Suprapubic skin (tissue), 3 donors: Measurements from ENCODE around the gene AMD1.

Experiments
- POLR2A ChIP-seq, 2 donors: fragments of 450-650 bp; IDR thresholded peaks; one replicate each; pipeline ENCODE4 v1.6.1; 2017; ENCODE audit warnings: antibody characterized with exemption in 2 of 2, mild to moderate bottlenecking in 2 of 2, moderate library complexity in 2 of 2
- TF ChIP-seq, protein P1 (sequence below), 2 donors: fragments of 200-600 bp in 1 of 2; fragments of 450-650 bp in 1 of 2; sonication (generic) in 1 of 2; IDR thresholded peaks; one replicate each; pipeline ENCODE4 v1.5.1; 2016 to 2019; ENCODE audit warnings: antibody characterized with exemption in 2 of 2, mild to moderate bottlenecking in 1 of 2, moderate library complexity in 1 of 2

DNA sequence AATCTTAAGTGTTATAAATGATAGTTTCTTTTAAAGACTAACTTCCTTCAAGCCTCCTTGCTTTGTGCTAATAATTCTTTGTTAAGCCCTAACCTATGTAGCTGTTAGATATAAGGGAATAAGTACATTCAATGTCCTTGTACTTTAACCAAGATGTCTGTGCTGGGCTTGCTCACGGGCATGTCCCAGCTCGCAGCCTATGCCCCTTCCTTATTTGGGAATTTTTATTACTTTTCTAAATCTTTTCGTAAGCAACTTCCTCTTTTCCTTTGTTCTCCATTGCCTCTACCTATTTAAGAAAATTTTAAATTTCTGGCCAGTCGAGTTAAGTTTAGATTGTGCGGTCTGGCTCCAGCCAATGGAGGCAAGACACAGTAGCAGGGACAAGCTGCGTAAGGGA lies 33.3 kb upstream of the AMD1 start:
- TF ChIP-seq, protein P1, sequence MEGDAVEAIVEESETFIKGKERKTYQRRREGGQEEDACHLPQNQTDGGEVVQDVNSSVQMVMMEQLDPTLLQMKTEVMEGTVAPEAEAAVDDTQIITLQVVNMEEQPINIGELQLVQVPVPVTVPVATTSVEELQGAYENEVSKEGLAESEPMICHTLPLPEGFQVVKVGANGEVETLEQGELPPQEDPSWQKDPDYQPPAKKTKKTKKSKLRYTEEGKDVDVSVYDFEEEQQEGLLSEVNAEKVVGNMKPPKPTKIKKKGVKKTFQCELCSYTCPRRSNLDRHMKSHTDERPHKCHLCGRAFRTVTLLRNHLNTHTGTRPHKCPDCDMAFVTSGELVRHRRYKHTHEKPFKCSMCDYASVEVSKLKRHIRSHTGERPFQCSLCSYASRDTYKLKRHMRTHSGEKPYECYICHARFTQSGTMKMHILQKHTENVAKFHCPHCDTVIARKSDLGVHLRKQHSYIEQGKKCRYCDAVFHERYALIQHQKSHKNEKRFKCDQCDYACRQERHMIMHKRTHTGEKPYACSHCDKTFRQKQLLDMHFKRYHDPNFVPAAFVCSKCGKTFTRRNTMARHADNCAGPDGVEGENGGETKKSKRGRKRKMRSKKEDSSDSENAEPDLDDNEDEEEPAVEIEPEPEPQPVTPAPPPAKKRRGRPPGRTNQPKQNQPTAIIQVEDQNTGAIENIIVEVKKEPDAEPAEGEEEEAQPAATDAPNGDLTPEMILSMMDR (IDR thresholded peaks at IDR 0.05), result no peak
- no peak for TF ChIP-seq POLR2A (IDR thresholded peaks at IDR 0.05)
